GM10248 (cell line): Measurements from ENCODE around the gene CTNNBL1.

Experiments
- CTCF ChIA-PET: fragments of 300-600 bp; sonication (Branson Sonifier 250); formaldehyde crosslinking; extraction: SDS; loops from one replicate; lab custom pipeline; 2021; ENCODE audit warnings: antibody characterized with exemption; lab: Yijun Ruan, JAX
- POLR2A ChIA-PET: fragments of 350-650 bp; sonication (Branson Sonifier 250); formaldehyde crosslinking; extraction: SDS; loops from one replicate; lab custom pipeline; 2020; ENCODE audit warnings: antibody characterized with exemption; lab: Yijun Ruan, JAX
- DNase-seq: peaks from one replicate; pipeline ENCODE4 v3.0.0; 2012; ENCODE audit errors: extremely low spot score
- TF ChIP-seq, protein P1 (sequence below): IDR thresholded peaks from 2 replicates; pipeline ENCODE4 v1.5.1; 2012; ENCODE audit warnings: mild to moderate bottlenecking, low read depth; ENCODE audit errors: extremely low read depth, missing control alignments, control extremely low read depth

Gene CTNNBL1

DNA sequence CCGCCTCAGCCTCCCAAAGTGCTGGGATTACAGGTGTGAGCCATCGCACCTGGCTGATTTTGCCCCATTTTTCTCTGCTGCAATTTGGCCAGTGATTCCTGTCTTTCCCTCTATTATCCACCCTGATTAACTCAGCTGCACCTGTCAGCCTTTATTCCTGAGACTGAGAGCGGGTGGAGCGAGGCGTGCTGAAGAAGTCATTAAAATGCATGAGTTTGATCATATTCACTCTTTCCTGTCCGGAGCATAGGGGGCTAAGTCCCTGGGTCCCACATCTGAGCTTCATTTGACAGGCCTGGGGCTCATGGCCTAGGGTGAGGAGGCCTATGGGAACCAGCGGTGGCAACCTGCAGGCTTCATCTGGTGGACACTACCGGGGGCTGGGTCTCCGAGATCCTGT is 25.7 kb upstream of the CTNNBL1 start:
- CTCF ChIA-PET = no interaction called here
- no peak for DNase-seq
- POLR2A ChIA-PET = no interaction called here
- TF ChIP-seq, protein P1, sequence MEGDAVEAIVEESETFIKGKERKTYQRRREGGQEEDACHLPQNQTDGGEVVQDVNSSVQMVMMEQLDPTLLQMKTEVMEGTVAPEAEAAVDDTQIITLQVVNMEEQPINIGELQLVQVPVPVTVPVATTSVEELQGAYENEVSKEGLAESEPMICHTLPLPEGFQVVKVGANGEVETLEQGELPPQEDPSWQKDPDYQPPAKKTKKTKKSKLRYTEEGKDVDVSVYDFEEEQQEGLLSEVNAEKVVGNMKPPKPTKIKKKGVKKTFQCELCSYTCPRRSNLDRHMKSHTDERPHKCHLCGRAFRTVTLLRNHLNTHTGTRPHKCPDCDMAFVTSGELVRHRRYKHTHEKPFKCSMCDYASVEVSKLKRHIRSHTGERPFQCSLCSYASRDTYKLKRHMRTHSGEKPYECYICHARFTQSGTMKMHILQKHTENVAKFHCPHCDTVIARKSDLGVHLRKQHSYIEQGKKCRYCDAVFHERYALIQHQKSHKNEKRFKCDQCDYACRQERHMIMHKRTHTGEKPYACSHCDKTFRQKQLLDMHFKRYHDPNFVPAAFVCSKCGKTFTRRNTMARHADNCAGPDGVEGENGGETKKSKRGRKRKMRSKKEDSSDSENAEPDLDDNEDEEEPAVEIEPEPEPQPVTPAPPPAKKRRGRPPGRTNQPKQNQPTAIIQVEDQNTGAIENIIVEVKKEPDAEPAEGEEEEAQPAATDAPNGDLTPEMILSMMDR = no peak

DNA sequence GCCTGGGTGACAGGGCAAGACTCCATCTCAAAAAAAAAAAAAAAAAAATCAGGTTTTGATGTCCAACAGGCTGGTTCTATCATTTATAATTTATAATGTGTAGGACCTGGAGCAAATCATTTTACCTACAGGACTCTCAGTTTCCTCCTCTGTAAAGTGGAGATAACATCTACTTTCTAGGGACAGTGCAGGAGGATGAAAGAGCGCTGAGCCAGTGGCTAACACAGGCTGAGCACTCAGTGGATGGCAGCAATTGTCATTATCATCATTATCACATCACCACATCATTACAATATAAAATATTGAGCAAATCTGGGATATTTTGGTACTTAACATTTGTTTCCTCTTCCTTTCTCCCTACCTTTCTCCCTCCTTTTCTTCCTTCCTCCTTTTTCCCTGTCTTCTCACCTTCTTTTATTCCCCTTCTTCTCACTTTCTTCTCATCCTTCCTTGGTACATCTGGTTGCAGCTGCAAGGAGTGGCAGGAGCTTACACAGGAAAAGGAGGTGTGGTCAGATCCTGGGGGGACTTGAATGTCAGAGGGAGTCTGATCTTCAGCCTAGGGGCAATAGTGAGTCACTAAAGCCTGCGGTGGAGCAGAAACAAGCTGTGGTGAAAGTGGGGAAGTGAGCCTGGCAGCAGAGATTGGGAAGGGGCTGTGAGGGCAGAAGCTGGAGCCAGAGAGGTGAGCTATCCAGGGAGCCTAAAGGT is 24.6 kb upstream of the CTNNBL1 start:
- ChIA-PET POLR2A (no interaction called here), CTCF (interaction anchor here (0.7 to 0.8 kb wide), 2 partner anchors 10 to 12 kb away, joined by 3 read pairs; no protein-coding TSS in a partner anchor)
- TF ChIP-seq, protein P1 = no peak
- no peak for DNase-seq

DNA sequence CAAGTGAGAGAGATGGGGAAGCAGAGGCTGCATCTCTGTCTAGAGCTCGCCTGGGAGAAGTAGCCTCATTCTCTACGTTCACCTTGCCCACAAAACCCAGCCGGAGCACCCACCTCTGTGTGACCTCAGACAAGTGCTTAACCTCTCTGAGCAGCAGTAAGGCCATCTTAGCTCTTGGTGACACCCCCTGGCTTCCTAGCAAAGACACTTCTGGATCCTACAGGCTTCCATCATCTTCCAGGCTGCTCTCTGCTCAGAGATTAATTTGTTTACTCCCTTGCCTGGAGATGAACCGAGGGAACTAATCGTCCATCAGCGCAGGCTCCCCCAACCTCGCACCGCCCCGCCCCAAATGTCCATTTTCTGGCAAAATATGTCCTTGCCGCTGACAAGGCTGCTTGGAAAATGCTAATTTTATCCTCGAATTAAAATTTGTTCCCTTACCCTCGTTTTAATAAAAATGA is 24.0 kb upstream of the CTNNBL1 start:
- TF ChIP-seq, protein P1 = no peak
- ChIA-PET POLR2A (no interaction called here), CTCF (interaction anchor here (0.7 to 0.8 kb wide), 2 partner anchors 11 to 12 kb away, joined by 3 read pairs; no protein-coding TSS in a partner anchor)
- DNase-seq = no peak

DNA sequence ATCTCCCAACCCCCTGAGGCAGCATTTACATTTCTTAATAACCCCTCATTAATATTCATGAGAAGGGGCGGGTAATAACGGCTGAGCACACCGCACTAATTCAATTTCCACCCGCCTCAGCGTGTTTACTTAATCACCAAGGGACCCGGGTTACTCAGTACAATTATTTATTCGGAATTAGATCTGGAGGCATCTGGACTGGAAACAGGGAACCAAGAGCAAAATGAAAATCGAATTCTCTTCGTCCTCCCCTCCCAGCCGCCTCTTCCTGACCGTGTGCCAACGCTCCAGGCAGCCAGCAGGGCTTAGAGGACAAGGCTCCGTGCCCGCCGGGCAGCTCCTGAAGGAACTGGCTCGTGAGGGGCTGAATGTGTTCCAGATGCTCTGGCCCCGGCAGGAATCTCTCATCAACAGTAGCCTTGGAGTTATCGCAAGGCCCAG is 23.5 kb upstream of the CTNNBL1 start:
- ChIA-PET CTCF (no interaction called here), POLR2A (no interaction called here)
- DNase-seq = no peak

DNA sequence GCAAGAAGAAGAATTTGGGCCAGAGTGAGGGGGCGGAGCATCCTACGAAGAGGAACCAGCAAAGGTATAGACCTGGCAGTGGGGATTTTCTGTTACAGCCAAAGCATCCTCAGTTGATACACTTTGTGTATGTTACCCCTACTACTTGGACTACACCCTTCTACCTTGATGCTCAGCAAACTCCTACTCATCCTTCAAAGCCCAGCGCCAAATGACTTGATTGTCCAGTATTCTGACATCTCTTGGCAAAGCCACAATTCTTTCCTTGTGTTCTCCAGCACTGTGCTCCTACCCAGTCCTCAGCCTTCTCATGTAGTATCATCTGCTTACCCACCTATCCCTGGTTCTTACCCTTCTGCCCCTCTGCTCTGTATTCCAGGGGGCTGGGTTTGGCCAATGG is 21.7 kb upstream of the CTNNBL1 start:
- ChIA-PET CTCF (no interaction called here), POLR2A (no interaction called here)
- TF ChIP-seq, protein P1 = no peak
- DNase-seq = no peak

More for the DNA sequence above, 23.5 kb upstream of the CTNNBL1 start:
- TF ChIP-seq, protein P1 = no peak

DNA sequence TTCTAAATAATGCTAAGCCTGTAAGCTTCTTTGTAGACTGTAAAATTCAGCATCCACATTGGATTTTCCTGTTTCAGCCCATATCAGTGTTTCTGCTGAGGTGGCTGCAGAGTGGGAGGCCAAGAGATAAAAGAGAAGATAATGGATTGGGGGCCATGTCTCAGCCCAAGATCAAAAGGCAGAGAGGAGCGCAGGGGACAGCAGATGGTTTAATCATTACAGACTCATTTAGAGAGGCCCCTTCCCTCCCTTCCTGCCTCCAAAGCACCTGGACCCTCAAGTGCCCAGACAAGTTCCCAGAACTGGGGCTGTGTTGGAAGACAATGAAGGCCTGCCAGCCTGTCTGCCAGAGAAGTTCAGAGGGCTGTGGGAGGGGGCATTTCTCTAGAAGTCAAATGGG is 20.4 kb upstream of the CTNNBL1 start:
- TF ChIP-seq, protein P1 = no peak
- no peak for DNase-seq
- ChIA-PET CTCF (no interaction called here), POLR2A (no interaction called here)
